Activated naive CD4-positive, alpha-beta T cell (primary cell): ENCODE data around the gene PATL2.
"Not testable (repeated sequence)": the region's sequence is repeated elsewhere in the genome, so short reads cannot be mapped to it uniquely, and the experiment has no call there.

Experiments
- DNase-seq, 4 experiments: peaks; one replicate each; lab custom pipeline; 2025; lab: John Stamatoyannopoulos, UW

The PATL2 gene

GRCh38 chr15:44719293-44719999, 8.3 kb upstream of the PATL2 start:
- no peak for DNase-seq

GRCh38 chr15:44718927-44719292, 7.8 kb upstream of the PATL2 start:
- no peak for DNase-seq

- DNase-seq: no peak
Observed at GRCh38 chr15:44718180-44718926, 7.2 kb upstream of the PATL2 start.

GRCh38 chr15:44716983-44717602, 6.0 kb upstream of the PATL2 start:
- no peak for DNase-seq

- DNase-seq: no peak
Observed at GRCh38 chr15:44715797-44716334, 4.7 kb upstream of the PATL2 start.

- DNase-seq: no peak
Observed at GRCh38 chr15:44715142-44715796, 4.1 kb upstream of the PATL2 start.

GRCh38 chr15:44713006-44713966, 2.2 kb upstream of the PATL2 start:
- DNase-seq: no peak

GRCh38 chr15:44712346-44713005, 1.4 kb upstream of the PATL2 start:
- peak in 3 of 4 experiments; percentile 23 to 42 (median 33) for DNase-seq

- peak in 3 of 4 experiments; percentile 42 to 66 (median 61) for DNase-seq
Observed at GRCh38 chr15:44711743-44712345, 721 bp upstream of the PATL2 start.

GRCh38 chr15:44710236-44711095, 657 bp downstream of the PATL2 start:
- DNase-seq: peak in 2 of 4 experiments; percentile 17 to 27

- no peak for DNase-seq
Observed at GRCh38 chr15:44706946-44707636, 4.0 kb downstream of the PATL2 start.

- DNase-seq: no peak
Observed at GRCh38 chr15:44706401-44706800, 4.7 kb downstream of the PATL2 start.

- no peak for DNase-seq
Observed at GRCh38 chr15:44705986-44706385, 5.1 kb downstream of the PATL2 start.

GRCh38 chr15:44700676-44701075, 10.4 kb downstream of the PATL2 start:
- not testable (repeated sequence) for DNase-seq

GRCh38 chr15:44698641-44699040, 12.5 kb downstream of the PATL2 start:
- DNase-seq: no peak

- no peak for DNase-seq
Observed at GRCh38 chr15:44697014-44697413, 14.1 kb downstream of the PATL2 start.

- DNase-seq: no peak
Observed at GRCh38 chr15:44695294-44695693, 15.8 kb downstream of the PATL2 start.

GRCh38 chr15:44694416-44694815, 16.7 kb downstream of the PATL2 start:
- no peak for DNase-seq
